ENCODE results near the gene ZDHHC8. TPM values are rescaled to one million over a fixed set of nuclear protein-coding genes. Genes with fewer than 3 reads are reported as not detected.
A peak's percentile ranks its signal among the peaks of the same experiment; 100 is the strongest.

ZDHHC8 gene
- total RNA-seq, 1 experiment from 2014 or later: 51.7 TPM

GRCh38 chr22:20124083-20124787 lies 7.4 kb upstream of the ZDHHC8 start:
- H4K91ac ChIP-seq (ENCODE audit: insufficient read length, low read depth, low read length): no peak overlapping the region
- no peak overlapping the region for H3T11ph ChIP-seq (ENCODE audit: low read length)
- no peak overlapping the region for H2BK12ac ChIP-seq (ENCODE audit: insufficient read length, low read depth, low read length)
- Mint-ChIP-seq H3K27me3 (ENCODE audit: low read depth) (no peaks in the 10 kb centered on the region; the same call in 1 of the 2 replicates), H3K9me3 (no peaks in the 10 kb centered on the region), H3K4me1 (peaks cover 11 to 17% of the 10 kb centered on the region in 2 experiments), H3K36me3 (ENCODE audit: insufficient read depth in 1 of 3, low read depth in 3 of 3) (peaks cover 52 to 85% (median 82%) of the 10 kb centered on the region in 3 experiments), H3K27ac (peak overlapping the region in 1 of 3 experiments; percentile 52; a peak in 2 of 7 replicates), H3K4me3 (no peak overlapping the region)
- TF ChIP-seq CTCF (conservative IDR thresholded peaks at IDR 0.05): no peak
- no peaks in the 10 kb centered on the region for H3K27me3 ChIP-seq (ENCODE audit: insufficient read depth, low read length)
- H3K4me1 ChIP-seq (ENCODE audit: insufficient read depth, low read length): no peaks in the 10 kb centered on the region
- peaks cover 14% of the 10 kb centered on the region for H3K79me1 ChIP-seq (ENCODE audit: insufficient read depth, low read depth, low read length, poor library complexity, severe bottlenecking)
- H3K4me2 ChIP-seq (ENCODE audit: insufficient read depth, insufficient read length, low read length): no peak overlapping the region
- no peak overlapping the region for H4K8ac ChIP-seq (replicated peaks; ENCODE audit: insufficient read length, low read depth, low read length)
- no peak overlapping the region for H2AK5ac ChIP-seq (ENCODE audit: insufficient read length, low read length)
- no peak overlapping the region for H2BK5ac ChIP-seq (ENCODE audit: insufficient read length, low read length)
- H2BK120ac ChIP-seq (ENCODE audit: low read depth, low read length, poor library complexity, severe bottlenecking): no peak overlapping the region
- no peak overlapping the region for H3K23ac ChIP-seq (ENCODE audit: insufficient read length, low read depth, low read length)
- H3K23me2 ChIP-seq (ENCODE audit: insufficient read length, low read depth, low read length, poor library complexity, severe bottlenecking): no peaks in the 10 kb centered on the region
- H3K79me2 ChIP-seq (ENCODE audit: insufficient read depth, low read length): peaks cover 27% of the 10 kb centered on the region
- no peak overlapping the region for H3K9ac ChIP-seq (ENCODE audit: extremely low read depth, insufficient read length, low read length)
- H3K18ac ChIP-seq (ENCODE audit: insufficient read length, low read depth, low read length): no peak overlapping the region
- no CpG with 5 or more reads among the region's 11 CpGs for WGBS (ENCODE audit: extremely low coverage, insufficient read length, low lambda C conversion rate)
- no peak for DNase-seq
- H2AFZ ChIP-seq (ENCODE audit: low read length): no peak overlapping the region
- H3K27ac ChIP-seq (ENCODE audit: insufficient read length, low read depth, low read length): no peak overlapping the region
- no peak overlapping the region for H3K14ac ChIP-seq (ENCODE audit: insufficient read depth, low read length)
- no peaks in the 10 kb centered on the region for H3K9me3 ChIP-seq (ENCODE audit: control insufficient read depth, low read depth, low read length)
- H2BK20ac ChIP-seq (ENCODE audit: low read depth, low read length, poor library complexity, severe bottlenecking): no peak overlapping the region
- peaks cover under 1% of the 10 kb centered on the region for H4K20me1 ChIP-seq (ENCODE audit: control insufficient read depth, insufficient read depth, insufficient read length)
- H4K5ac ChIP-seq (ENCODE audit: insufficient read length, low read depth, low read length): no peak overlapping the region
- H2BK15ac ChIP-seq (ENCODE audit: low read depth, low read length): no peak overlapping the region
- no peak overlapping the region for H3K4ac ChIP-seq (ENCODE audit: low read depth, low read length)
- H3K56ac ChIP-seq (ENCODE audit: insufficient read length, low read depth, low read length): no peak overlapping the region
